GM10266 (cell line): ENCODE results near the gene SCLY.

Experiments used
- DNase-seq: peaks from one replicate; pipeline ENCODE4 v3.0.0; 2012; ENCODE audit errors: extremely low spot score
- CTCF ChIP-seq: IDR thresholded peaks from 2 replicates; pipeline ENCODE4 v1.5.1; 2012; ENCODE audit warnings: mild to moderate bottlenecking, low read depth; ENCODE audit not compliant: control insufficient read depth, insufficient read depth; ENCODE audit errors: missing control alignments

The SCLY gene

GRCh38 chr2:238141541-238142318, 80.9 kb downstream of the SCLY start:
- no peak for TF ChIP-seq CTCF
- DNase-seq = no peak

GRCh38 chr2:238142382-238143205, 81.8 kb downstream of the SCLY start:
- DNase-seq = no peak
- TF ChIP-seq CTCF = no peak

GRCh38 chr2:238143239-238143951, 82.6 kb downstream of the SCLY start:
- no peak for TF ChIP-seq CTCF
- DNase-seq = no peak

- no peak for TF ChIP-seq CTCF
- DNase-seq = no peak
These were observed 83.5 kb downstream of the SCLY start for GRCh38 chr2:238144262-238144661.

GRCh38 chr2:238145046-238145445, 84.2 kb downstream of the SCLY start:
- no peak for TF ChIP-seq CTCF
- no peak for DNase-seq

GRCh38 chr2:238145851-238146250, 85.0 kb downstream of the SCLY start:
- no peak for TF ChIP-seq CTCF
- DNase-seq = no peak
